Common myeloid progenitor, CD34-positive (primary cell): ENCODE measurements around the gene ZNF497.

Experiments
- CTCF ChIA-PET: fragments of 350-600 bp; sonication (Branson Sonifier 250); formaldehyde crosslinking; loops from one replicate; lab custom pipeline; 2021; ENCODE audit warnings: antibody characterized with exemption; lab: Charles Lee
- POLR2A ChIA-PET: fragments of 350-600 bp; sonication (Branson Sonifier 250); formaldehyde crosslinking; loops from one replicate; lab custom pipeline; 2021; ENCODE audit warnings: antibody characterized with exemption; lab: Charles Lee
- DNase-seq, 3 donors: peaks; one replicate each; pipeline versions ENCODE4 v3.0.0 to v3.0.0-alpha.2; 2013
- H3K27ac ChIP-seq, 2 experiments: 1 replicate in 1 of 2; 2 replicates in 1 of 2; pipeline ENCODE4 v1.7.0; 2013; ENCODE audit warnings: inconsistent platforms in 2 of 2, low read length in 2 of 2, mild to moderate bottlenecking in 2 of 2, low read depth in 1 of 2, moderate library complexity in 1 of 2; ENCODE audit not compliant: severe bottlenecking in 2 of 2, insufficient read depth in 1 of 2, poor library complexity in 1 of 2
- H3K27me3 ChIP-seq, 5 experiments: replicated peaks in 2 of 5; 1 replicate in 3 of 5; 2 replicates in 2 of 5; pipeline versions ENCODE4 v1.6.1 to v1.7.0; 2013; ENCODE audit warnings: low read length in 4 of 5, mild to moderate bottlenecking in 2 of 5, moderate library complexity in 2 of 5, inconsistent platforms in 1 of 5; ENCODE audit not compliant: insufficient read depth in 5 of 5, control insufficient read depth in 4 of 5
- H3K36me3 ChIP-seq, 4 experiments: 1 replicate in 2 of 4; 2 replicates in 2 of 4; pipeline versions ENCODE4 v1.6.1 to v1.7.0; 2013; ENCODE audit warnings: low read length in 3 of 4, control low read depth in 1 of 4, mild to moderate bottlenecking in 1 of 4; ENCODE audit not compliant: control insufficient read depth in 4 of 4, insufficient read depth in 4 of 4
- H3K4me1 ChIP-seq, 4 experiments: 1 replicate in 3 of 4; 2 replicates in 1 of 4; pipeline versions ENCODE4 v1.6.1 to v1.7.1; 2013; ENCODE audit warnings: low read length in 3 of 4, mild to moderate bottlenecking in 3 of 4, control low read depth in 1 of 4, inconsistent platforms in 1 of 4, moderate library complexity in 1 of 4; ENCODE audit not compliant: control insufficient read depth in 4 of 4, insufficient read depth in 4 of 4; ENCODE audit errors: control extremely low read depth in 1 of 4
- H3K4me3 ChIP-seq, 7 experiments: 1 replicate in 4 of 7; 2 replicates in 3 of 7; pipeline versions ENCODE4 v1.5.1 to v1.7.0; 2013; ENCODE audit warnings: mild to moderate bottlenecking in 7 of 7, low read length in 6 of 7, moderate library complexity in 6 of 7, inconsistent platforms in 2 of 7, low read depth in 2 of 7, control low read depth in 1 of 7; ENCODE audit not compliant: insufficient read depth in 4 of 7, control insufficient read depth in 1 of 7; ENCODE audit errors: extremely low read depth in 1 of 7
- H3K9me3 ChIP-seq, 5 experiments: 1 replicate in 4 of 5; 2 replicates in 1 of 5; pipeline versions ENCODE4 v1.6.1 to v1.7.1; 2013; ENCODE audit warnings: low read length in 4 of 5, mild to moderate bottlenecking in 2 of 5, inconsistent platforms in 1 of 5, low read depth in 1 of 5, moderate library complexity in 1 of 5; ENCODE audit not compliant: control insufficient read depth in 4 of 5, insufficient read depth in 2 of 5; ENCODE audit errors: control extremely low read depth in 1 of 5
- WGBS: methylation state at CpG from one replicate; pipeline ENCODE4 v1.1.5; 2013; ENCODE audit not compliant: insufficient coverage; 5-methylcytosine and 5-hydroxymethylcytosine counted together

The ZNF497 gene

DNA sequence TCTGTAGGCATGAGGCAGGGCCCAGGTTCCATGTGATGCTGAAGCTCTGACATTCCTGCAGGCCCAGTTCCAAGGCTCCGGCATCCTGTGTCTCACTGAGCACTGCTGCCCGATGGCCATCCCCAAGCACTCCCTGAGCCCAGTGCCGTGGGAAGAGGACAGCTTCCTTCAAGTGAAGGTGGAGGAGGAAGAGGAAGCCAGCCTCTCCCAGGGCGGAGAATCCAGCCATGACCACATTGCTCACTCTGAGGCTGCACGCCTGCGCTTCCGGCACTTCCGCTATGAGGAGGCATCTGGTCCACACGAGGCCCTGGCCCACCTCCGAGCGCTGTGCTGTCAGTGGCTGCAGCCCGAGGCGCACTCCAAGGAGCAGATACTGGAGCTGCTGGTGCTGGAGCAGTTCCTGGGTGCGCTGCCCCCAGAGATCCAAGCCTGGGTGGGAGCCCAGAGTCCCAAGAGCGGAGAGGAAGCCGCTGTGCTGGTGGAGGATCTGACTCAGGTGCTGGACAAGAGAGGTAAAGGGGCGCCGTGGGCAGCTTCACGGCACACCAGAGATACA lies 27.8 kb downstream of the ZNF497 start:
- no peak overlapping the region for H3K27ac ChIP-seq
- CTCF ChIA-PET = interaction anchor here (1.4 to 1.5 kb wide), 2 partner anchors 28 to 39 kb away, joined by 3 to 4 read pairs; partner anchors contain the start of gene ZNF497
- 97% methylated on average over 9 of the region's 19 CpGs for WGBS

DNA sequence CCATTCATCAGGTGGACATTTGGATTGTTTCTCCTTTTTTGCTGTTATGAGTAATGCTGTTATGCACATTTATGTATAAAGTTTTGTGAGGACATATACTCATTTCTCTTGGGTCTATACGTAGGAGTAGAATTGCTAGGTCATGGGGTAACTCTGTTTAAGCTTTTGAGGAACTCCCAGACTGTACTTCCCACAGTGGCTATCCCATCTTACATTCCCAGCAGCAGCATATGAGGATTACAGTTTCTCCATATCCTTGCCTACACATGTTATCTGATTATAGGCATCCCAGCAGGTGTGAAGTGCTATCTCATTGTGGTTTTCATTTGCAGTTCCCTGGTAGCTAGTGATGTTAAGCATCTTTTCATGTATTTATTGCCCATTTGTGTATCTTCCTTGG lies 29.9 kb downstream of the ZNF497 start:
- ChIA-PET POLR2A (no interaction called here), CTCF (interaction anchor here (1.0 to 1.1 kb wide), 2 partner anchors 11 to 31 kb away, joined by 3 read pairs; no protein-coding TSS in a partner anchor)
- WGBS = no CpG with 5 or more reads among the region's 1 CpG
- peak in 1 of 3 donors; percentile 10 for DNase-seq
- peaks cover 0 to 8% (median 3%) of the 10 kb centered on the region in 4 experiments for H3K4me1 ChIP-seq
- H3K36me3 ChIP-seq = peaks cover 2 to 29% (median 15%) of the 10 kb centered on the region in 4 experiments
- H3K27ac ChIP-seq = no peak overlapping the region
- H3K4me3 ChIP-seq = no peak overlapping the region
- H3K9me3 ChIP-seq = no peaks in the 10 kb centered on the region
- H3K27me3 ChIP-seq = no peaks in the 10 kb centered on the region

More for the DNA sequence above, 27.8 kb downstream of the ZNF497 start:
- H3K4me1 ChIP-seq = no peaks in the 10 kb centered on the region
- no peaks in the 10 kb centered on the region for H3K27me3 ChIP-seq
- POLR2A ChIA-PET = no interaction called here
- peaks cover 0 to 4% (median 0%) of the 10 kb centered on the region in 5 experiments for H3K9me3 ChIP-seq
- DNase-seq = no peak
- no peak overlapping the region for H3K4me3 ChIP-seq
- H3K36me3 ChIP-seq = peaks cover 6 to 49% (median 30%) of the 10 kb centered on the region in 4 experiments

DNA sequence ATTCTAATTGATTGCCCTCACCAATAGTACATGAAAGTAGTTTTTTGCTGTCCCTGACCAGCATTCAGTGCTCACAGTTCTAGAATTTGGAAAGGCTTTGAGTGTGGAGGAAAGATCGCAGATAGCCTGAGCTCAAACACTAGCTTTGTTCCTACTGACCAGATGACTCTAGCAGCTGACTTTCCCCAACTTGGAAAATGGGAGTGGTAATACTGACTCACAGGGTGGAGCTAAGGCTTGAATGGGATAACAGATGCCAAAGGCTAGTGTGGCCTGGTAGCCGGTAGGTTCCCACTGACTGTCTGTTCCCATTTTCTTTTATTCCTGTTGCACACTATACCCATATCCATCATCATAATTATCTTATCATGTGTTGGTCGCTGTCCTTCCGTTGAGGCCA lies 32.1 kb downstream of the ZNF497 start:
- Histone ChIP-seq H3K36me3 (peaks cover 0 to 11% (median 8%) of the 10 kb centered on the region in 4 experiments), H3K9me3 (no peaks in the 10 kb centered on the region), H3K27me3 (no peaks in the 10 kb centered on the region), H3K27ac (no peak overlapping the region), H3K4me3 (no peak overlapping the region), H3K4me1 (peaks cover 0 to 25% (median 21%) of the 10 kb centered on the region in 4 experiments)
- WGBS = 93% methylated on average over 3 of the region's 4 CpGs
- ChIA-PET CTCF (interaction anchor here (0.7 to 1.6 kb wide), 5 partner anchors 9 to 170 kb away, joined by 3 to 6 read pairs (median 3); no protein-coding TSS in a partner anchor), POLR2A (no interaction called here)
- no peak for DNase-seq

DNA sequence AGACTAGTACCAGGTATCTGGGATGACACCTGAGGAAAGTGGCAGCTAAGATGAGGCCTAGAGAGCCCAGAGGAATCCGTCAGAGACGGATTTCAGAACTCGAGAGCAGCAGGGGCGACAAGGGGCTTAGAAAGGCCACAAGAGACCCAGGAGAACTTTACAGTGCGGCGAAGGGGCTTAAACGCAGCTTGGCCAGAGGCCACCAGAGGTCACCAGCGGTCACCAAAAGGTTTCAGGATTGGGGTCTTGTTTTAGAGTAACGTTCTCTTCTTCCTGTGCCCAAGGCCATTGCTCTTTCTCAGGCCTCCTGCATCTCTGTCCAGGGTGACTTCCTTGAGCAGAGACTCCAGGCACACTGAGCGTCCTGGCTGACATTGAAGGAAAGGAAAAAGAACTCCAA lies 33.6 kb downstream of the ZNF497 start:
- WGBS = 64% methylated on average over 9 of the region's 10 CpGs
- ChIA-PET CTCF (interaction anchor here (0.8 to 2.3 kb wide), 3 partner anchors 32 to 78 kb away, joined by 3 to 8 read pairs (median 3); no protein-coding TSS in a partner anchor), POLR2A (no interaction called here)
- peaks cover 0 to 27% (median 21%) of the 10 kb centered on the region in 4 experiments for H3K4me1 ChIP-seq
- no peaks in the 10 kb centered on the region for H3K27me3 ChIP-seq
- H3K9me3 ChIP-seq = no peaks in the 10 kb centered on the region
- no peak overlapping the region for H3K27ac ChIP-seq
- no peak overlapping the region for H3K4me3 ChIP-seq
- peak; percentile 59 to 72 (median 64) for DNase-seq
- no peaks in the 10 kb centered on the region for H3K36me3 ChIP-seq

DNA sequence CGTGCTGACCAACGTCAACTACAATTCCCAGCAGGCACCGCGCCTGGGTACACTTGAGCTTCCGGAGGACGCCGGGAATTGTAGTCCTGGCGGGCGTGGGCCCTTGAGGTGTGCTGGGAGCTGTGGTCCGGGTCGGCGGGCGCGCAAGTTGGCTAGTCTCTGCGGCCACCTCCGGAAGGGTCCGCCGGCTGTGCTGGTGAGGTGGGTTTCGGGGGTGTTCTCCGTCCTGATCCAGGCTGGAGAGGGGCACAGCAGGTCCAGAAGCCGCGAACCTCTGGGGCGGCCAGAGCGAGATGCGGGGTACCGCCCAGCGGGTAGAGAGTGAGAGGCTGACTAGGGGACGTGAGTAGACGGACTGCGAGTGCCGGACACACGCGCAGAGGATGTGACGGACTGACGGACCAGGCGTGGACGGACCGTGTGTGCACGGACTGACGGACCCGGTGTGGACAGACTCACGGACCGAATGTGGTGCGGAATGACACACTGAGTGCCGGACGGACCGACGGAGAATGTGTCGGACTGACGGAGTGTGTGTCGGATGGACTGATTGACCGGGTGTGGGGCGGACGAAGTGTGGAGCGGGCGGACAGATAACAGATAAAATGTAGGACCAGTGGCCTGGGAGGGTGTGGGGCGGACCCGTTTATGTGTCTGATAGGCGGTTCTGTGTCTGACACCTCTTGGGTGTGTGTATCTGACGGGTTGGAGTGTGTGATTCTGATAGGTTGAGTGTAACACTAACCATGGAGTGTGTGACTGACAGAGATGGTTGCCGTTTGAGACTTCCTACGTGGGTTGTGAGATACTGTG lies 35.4 kb downstream of the ZNF497 start, which contains the start of gene ZSCAN22:
Gene ZSCAN22, plus strand, starts transcription at position 81 of the 813 bp plus-strand sequence. CDS start 7,809 bp downstream, outside the sequence.
- peak within 1 kb of the TSS; percentile 36 to 80 for H3K27ac ChIP-seq
- H3K27me3 ChIP-seq = no peaks in the 10 kb centered on the region
- peak within 1 kb of the TSS; percentile 72 to 100 (median 94) for H3K4me3 ChIP-seq
- ChIA-PET CTCF (interaction anchor here (1.0 to 1.5 kb wide), 4 partner anchors 18 to 82 kb away, joined by 3 to 8 read pairs (median 4); partner anchors contain the start of genes ZNF497 and ZNF584), POLR2A (interaction anchor here (0.8 to 1.2 kb wide), 3 partner anchors 20 to 144 kb away, joined by 3 to 7 read pairs (median 4); partner anchors contain the start of gene ZNF274)
- DNase-seq = peak; percentile 86 to 92 (median 88)
- 0% methylated on average over 40 of the region's 62 CpGs for WGBS
- peaks cover 0 to 27% (median 21%) of the 10 kb centered on the region in 4 experiments for H3K4me1 ChIP-seq
- peaks cover 0 to 7% (median 2%) of the 10 kb centered on the region in 4 experiments for H3K36me3 ChIP-seq
- H3K9me3 ChIP-seq = no peaks in the 10 kb centered on the region

DNA sequence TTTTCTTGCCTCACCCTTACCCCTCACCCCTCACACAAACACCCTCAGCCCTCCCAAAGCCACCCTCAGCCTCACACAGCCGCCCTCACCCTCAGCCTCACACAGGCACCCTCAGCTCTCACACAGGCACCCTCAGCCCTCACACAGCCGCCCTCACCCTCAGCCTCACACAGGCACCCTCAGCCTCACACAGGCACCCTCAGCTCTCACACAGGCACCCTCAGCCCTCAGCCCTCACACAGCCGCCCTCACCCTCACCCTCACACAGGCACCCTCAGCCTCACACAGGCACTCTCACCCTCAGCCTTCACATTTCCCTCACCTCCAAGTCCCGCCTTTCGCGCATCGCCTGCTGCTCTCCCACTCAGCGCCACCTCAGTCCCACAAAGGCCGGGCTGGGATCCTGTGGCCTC lies 36.0 kb downstream of the ZNF497 start:
- POLR2A ChIA-PET = interaction anchor here (0.8 to 1.2 kb wide), 3 partner anchors 20 to 143 kb away, joined by 3 to 7 read pairs (median 4); partner anchors contain the start of gene ZNF274
- Histone ChIP-seq H3K36me3 (peaks cover 0 to 11% (median 2%) of the 10 kb centered on the region in 4 experiments), H3K9me3 (no peaks in the 10 kb centered on the region), H3K4me3 (peak overlapping the region; percentile 72 to 100 (median 94)), H3K27ac (peak overlapping the region; percentile 36 to 80), H3K4me1 (peaks cover 0 to 27% (median 21%) of the 10 kb centered on the region in 4 experiments), H3K27me3 (no peaks in the 10 kb centered on the region)
- CTCF ChIA-PET = interaction anchor here (1.0 to 1.5 kb wide), 5 partner anchors 17 to 107 kb away, joined by 3 to 8 read pairs (median 3); partner anchors contain the start of genes ZNF497 and ZNF584
- WGBS = 5% methylated on average over 3 of the region's 9 CpGs
- DNase-seq = no peak
